WI38 (cell line): ENCODE measurements around the gene MRTFB.

ENCODE experiments used
- H3K4me3 ChIP-seq: 2 replicates; pipeline ENCODE4 v1.5.1; 2011; ENCODE audit warnings: low read depth, mild to moderate bottlenecking, control low read depth, low read length
- TF ChIP-seq, protein P1 (sequence below): IDR thresholded peaks from 2 replicates; pipeline ENCODE4 v1.5.1; 2012; ENCODE audit warnings: low read depth, mild to moderate bottlenecking, control low read depth, low read length

Gene MRTFB

DNA sequence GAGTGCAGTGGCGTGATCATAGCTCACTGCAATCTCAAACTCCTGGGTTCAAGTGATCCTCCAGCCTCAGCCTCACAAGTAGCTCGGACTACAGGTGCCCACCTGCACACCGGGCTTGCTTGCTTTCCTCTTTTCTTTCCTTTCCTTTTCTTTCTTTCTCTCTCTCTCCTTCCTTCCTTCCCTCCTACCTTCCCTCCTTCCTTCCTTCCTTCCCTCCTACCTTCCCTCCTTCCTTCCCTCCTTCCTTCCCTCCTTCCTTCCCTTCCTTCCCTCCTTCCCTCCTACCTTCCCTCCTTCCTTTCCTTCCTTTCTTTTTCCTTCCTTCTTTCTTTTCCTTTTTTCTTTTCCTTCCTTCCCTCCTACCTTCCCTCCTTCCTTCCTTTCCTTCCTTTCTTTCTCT is 225.5 kb downstream of the MRTFB start:
- TF ChIP-seq, protein P1, sequence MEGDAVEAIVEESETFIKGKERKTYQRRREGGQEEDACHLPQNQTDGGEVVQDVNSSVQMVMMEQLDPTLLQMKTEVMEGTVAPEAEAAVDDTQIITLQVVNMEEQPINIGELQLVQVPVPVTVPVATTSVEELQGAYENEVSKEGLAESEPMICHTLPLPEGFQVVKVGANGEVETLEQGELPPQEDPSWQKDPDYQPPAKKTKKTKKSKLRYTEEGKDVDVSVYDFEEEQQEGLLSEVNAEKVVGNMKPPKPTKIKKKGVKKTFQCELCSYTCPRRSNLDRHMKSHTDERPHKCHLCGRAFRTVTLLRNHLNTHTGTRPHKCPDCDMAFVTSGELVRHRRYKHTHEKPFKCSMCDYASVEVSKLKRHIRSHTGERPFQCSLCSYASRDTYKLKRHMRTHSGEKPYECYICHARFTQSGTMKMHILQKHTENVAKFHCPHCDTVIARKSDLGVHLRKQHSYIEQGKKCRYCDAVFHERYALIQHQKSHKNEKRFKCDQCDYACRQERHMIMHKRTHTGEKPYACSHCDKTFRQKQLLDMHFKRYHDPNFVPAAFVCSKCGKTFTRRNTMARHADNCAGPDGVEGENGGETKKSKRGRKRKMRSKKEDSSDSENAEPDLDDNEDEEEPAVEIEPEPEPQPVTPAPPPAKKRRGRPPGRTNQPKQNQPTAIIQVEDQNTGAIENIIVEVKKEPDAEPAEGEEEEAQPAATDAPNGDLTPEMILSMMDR: no peak

DNA sequence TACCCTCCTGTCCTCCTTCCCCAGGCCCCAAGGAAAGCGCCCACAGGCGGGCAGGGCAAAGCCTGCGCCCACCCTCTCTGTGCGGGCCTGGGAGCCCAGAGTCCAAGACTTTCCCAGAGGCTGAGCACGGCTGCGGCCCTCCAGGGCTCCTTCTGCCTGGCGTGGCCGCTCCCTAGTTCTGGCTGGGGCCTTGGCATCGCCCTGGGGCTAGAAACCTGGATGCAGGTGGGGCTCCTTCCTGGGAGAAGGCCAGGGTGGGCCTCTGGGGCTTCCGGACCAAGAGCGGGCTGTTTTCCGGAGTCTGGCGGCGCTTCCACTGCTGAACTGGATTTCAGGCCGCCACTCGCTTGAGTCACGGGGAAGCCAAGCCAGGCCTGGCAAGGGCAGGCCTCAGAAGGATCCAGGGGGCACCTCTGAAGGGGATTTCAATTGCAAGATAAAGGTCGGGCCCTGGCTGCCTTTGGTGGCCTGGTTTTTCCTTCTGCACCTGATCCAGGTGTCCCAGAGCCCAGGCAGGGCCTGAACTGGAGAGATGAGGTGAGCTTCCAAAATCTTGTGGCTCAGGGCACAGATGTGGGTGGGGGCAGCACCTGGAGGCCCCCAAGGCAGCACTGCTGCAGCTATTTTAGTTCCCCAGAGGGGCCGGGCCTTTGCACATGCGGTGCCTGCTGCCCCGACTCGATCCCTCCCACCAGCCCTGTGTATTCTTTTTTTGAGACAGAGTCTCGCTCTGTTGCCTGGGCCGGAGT is 227.4 kb downstream of the MRTFB start:
- TF ChIP-seq, protein P1: no peak
- H3K4me3 ChIP-seq: no peak overlapping the region

More for the DNA sequence above, 225.5 kb downstream of the MRTFB start:
- H3K4me3 ChIP-seq: no peak overlapping the region

DNA sequence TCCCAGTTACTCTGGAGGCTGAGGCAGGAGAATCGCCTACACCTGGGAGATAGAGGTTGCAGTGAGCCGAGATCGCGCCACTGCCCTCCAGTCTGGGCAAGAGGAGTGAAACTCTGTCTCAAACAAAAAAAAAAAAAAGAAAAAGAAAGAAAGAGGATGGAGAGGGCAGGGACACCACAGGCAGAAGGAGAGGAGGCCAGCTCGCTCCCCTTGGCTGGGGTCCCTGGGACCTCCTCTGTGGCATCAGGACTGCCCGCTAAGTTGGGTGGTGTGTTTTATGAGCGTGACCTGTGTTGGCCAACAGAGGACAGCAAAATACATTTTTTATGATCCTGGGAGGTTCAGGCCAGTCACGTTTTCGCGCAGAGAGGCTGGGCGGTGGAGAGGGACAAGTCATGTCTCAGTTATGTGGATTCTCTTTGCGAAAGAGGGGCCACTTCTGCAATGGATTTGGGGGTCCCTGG is 229.6 kb downstream of the MRTFB start:
- TF ChIP-seq, protein P1: peak; percentile 64
- H3K4me3 ChIP-seq: peak overlapping the region; percentile 62; the same call in 1 of the 2 replicates

DNA sequence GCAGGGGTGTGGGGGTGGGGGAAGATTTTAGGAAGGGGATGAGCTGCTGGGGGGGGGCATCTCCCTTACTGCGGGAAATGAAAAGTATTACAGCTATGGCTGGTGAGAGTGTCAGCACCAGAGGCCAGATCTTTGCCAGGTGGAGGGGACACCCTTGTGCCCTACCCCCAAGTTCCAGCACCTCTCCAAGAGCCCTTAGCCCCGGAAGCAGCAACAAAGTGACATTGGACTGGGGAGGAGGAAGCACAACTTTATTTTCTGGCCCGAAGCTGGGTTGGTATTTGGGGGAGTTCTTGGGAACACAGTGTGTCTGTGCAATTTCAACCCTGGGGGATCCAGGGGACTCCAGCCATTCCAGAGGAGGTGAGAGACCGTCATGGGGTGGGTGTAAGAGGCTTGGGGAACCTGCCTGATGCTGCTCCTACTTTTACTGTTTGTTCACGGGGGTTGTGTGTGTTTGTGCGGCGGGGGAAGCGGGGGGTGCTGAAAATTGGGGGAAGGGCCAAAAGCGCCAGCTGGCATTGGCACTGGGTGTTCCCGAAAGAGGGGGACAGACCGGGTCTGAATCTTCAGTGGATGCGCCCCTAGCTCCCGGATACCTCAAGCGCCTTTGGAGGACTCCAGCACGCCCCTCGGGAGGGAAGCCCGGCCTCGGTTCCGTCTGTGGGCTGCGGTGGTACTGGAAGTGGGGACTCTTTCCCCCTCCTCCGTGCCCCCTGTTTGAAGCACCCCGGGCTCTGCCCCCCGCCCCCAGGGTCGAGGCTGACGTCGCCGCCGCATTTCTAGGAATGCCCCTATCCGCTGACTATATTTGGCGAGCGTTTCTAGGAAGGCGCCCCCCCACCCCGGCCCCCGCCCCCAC is 230.3 kb downstream of the MRTFB start:
- TF ChIP-seq, protein P1: no peak
- H3K4me3 ChIP-seq: peak overlapping the region; percentile 62

DNA sequence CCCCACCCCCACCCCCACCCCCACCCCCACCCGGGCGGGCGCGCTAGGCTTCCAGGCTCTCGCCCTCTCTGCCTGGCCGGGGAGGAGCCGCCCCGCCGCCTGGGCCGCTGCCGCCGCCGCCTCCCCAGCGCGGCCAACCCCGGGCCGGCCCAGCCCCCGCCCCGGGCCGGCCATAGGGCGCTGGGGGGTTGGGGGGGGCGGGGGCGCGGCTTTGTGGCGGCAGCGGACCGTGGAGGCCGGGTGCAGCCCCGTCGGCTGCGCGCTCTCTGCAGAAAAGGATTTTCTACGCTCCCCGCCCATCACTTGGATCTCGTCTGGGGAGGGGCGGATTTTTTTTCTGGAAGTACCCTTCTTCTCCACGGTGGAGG is 230.9 kb downstream of the MRTFB start:
- peak overlapping the region; percentile 86 for H3K4me3 ChIP-seq
- TF ChIP-seq, protein P1: no peak

DNA sequence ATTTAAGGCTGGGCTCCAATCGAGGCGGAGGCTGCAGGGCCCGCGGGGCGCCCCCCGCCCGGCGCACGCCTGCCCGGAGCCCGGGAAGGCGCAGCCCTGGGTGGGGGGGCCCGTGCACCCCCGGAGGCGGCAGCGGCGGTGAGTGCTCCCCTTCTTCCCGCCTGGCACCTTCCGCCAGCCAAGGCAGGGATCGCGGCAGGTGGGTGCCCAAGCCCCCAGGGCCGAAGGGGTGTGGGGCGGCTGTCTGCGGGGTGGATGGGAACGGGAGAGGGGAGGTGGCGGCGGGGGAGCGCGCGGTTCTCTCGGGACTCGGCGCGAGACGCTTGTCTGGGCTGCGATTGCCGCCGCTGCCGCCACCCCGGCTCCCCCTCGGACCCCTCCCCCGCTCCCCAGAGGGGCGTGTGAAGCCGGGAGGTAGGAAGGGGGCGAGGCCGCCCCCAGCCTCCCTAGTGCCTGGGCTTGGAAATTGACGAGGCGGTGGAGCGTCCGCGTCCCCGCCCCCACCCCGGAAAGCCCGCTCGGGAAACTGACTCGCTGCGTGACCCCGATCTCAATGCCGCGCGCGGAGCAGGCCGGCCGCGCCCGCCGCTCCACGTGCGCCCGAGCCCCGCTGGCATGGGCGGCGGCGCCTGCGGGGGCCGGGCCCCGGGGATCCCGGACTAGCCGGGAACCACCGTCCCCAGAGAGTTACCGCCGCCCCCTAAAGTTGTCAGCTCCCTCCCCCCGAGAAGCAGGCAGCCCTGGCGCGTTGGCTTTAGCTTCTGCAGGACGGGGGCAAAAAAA is 231.5 kb downstream of the MRTFB start:
- TF ChIP-seq, protein P1: no peak
- H3K4me3 ChIP-seq: peak overlapping the region; percentile 86
